Frontal cortex (tissue), 4 donors: ENCODE results near the gene TRMT10C. TPM values are rescaled to one million over a fixed set of nuclear protein-coding genes. Genes with fewer than 3 reads are reported as not detected.
"Not testable (repeated sequence)": the region's sequence is repeated elsewhere in the genome, so short reads cannot be mapped to it uniquely, and the experiment has no call there.

ENCODE experiments used
- DNase-seq, 2 donors: peaks; one replicate each; pipeline ENCODE4 v3.0.0; 2012; ENCODE audit warnings: low spot score in 2 of 2
- FAIRE-seq: peaks from 2 replicates; lab custom pipeline; 2012; peaks lifted over from hg19 to GRCh38; lab: Jason Lieb, UNC
- total RNA-seq: library from RNA; depleted of rRNA; stranded (reverse); fragments of >200 nt; gene quantifications from one replicate; pipeline ENCODE4 v1.2.3, GENCODE V29; 2014
- donor health status: control.
- donor health status: control.
- donor health status: control.

Gene TRMT10C
- total RNA-seq: 54.2 TPM

DNA sequence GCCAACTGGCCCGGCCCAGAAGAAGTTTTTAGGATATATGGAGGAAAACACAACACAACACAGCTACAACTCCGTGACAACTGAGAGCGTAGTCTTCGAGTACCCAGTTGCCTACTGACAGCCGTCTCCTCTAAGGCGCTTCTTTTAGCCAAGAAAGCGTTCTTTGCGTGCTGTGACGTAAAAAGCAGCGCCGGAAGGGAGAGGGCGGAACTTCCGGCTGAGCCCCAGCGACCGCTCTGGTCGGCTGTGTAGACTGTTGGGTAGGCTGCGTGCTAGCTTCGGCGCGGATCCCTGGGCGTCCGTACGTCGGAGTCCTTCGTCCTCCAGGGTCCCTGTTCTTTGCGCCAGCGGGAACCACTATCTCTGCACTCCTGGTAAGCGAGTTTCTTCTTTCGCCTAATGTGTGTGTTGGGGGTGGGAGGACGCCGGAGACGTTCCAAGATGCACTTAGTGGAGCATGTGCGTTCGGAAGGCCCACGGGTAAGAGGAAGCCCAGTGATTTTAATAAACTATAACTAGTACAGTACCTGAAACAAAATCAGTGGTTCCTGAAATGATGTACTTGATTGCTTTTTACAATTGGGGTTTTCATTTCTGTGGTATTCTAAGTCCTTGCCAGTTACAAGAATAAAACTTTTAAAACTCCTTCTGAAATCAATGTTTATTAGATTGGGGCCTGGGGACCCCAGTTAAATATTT, at the start of gene TRMT10C:
Gene TRMT10C (plus strand): TSS at position 239 of the 699 bp plus-strand sequence. CDS start 2,914 bp downstream, outside the sequence.
- no peak for FAIRE-seq
- DNase-seq: peak; percentile 79 to 89

DNA sequence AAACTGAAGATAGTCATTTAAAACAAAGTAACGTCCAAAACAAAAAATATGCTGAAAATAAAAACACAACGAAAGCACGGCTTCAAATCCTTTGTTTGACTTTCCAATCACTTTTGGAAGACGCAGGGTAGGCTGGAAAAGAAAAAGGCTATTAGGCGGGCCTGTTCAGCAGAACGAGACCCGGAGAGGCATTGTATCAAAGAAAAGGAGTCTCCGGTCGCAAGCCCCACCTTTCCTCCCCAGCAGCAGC, 49.3 kb upstream of the TRMT10C start:
- DNase-seq: no peak
- no peak for FAIRE-seq

DNA sequence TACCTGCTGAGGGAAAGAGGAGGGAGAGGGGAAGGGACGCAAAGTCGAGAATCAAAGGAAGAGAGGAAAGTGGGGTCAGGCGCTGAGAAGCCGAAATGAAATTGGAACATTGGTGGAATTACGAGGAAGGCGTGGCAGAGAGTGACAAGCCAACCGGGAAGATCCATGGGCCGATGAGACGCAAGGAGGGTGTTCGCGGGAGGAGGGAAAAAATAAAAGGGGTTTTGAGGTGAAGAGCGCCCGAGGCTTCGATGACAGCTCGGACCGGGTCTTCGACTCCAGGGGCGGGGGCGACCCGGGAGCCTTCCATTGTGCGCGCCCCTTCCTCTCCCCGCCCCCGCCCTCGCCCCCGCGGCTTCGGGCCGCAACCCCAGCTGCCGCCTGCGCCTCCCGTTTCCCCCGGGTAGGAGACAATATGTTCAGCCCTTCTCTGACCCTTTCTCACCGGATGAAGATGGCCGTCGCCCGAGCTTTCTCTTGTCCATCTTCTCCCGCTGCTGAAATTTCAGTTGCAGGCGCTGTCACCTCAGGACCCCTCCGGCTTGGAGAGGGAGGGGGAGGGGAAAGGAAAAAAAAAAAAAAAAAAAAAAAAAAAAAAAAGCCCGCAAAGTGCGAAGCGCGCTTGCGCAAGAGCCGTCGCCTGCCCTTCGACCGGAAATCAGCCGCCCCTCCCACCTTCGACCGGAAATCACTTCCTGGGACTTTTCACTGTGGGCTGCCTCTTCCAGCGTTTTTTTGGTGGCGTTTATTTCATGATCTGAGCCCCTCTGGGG, 48.8 kb upstream of the TRMT10C start, which contains the start of gene SENP7:
Gene SENP7 (minus strand): TSS at position 567 of the 773 bp plus-strand sequence. CDS start 82 bp downstream, at position 485.
- DNase-seq (peak; percentile 74 to 81), FAIRE-seq (no peak)

DNA sequence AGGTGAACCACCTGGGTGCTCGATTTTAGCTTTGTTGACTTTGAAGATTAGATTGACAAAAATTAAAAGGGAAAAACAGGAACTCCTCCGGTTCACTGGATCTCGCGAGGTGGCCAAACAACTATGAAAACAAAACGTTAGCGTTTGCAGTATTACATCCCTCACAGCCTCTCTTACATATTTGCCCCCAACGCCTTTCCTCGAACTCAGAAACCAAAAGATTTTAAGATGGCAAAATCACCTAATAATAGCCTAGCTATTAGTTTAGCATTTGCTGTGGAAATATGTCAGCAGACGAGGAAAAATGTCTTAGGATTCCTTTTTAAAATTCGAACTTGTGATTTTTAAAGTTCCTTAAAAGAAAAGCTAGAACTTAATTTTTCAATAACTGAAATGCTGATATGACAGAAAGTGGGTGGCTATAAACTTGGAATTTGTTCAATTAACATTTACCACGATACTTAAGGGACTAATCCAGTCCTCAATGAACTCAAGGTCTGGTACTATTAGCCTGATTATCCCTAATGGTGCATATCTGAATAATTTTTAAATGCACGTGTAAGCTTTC, 48.2 kb upstream of the TRMT10C start:
- peak in 1 of 2 donors; percentile 10 for DNase-seq

DNA sequence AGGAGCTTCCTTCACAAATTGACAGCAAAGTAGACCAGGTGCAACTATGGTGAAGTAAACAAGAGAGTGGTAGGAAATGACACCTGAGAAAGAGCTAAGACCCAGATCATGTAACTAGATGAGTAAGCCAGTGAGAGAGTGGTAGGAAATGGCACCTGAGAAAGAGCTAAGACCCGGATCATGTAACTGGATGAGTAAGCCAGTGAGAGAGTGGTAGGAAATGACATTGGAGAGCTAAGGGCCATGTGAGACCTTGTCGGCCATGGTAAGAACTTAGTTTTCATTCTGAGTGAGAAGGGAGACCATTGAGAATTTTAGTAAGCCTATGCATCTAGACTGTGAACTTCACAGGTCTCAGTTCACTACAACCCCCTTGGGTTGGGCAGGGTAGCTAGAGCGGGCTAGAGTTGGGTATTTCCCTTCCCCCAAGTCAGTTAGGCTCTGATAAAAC, 43.2 kb upstream of the TRMT10C start:
- DNase-seq (no peak), FAIRE-seq (no peak)

More for the DNA sequence above, 48.2 kb upstream of the TRMT10C start:
- no peak for FAIRE-seq

GRCh38 chr3:101519685-101520365, 41.8 kb upstream of the TRMT10C start:
- DNase-seq (no peak), FAIRE-seq (no peak)

GRCh38 chr3:101521211-101521701, 40.4 kb upstream of the TRMT10C start:
- DNase-seq (no peak), FAIRE-seq (no peak)

- DNase-seq (no peak), FAIRE-seq (no peak)
Measured at GRCh38 chr3:101527441-101527840, 34.2 kb upstream of the TRMT10C start.

- DNase-seq (no peak), FAIRE-seq (no peak)
Measured at GRCh38 chr3:101527906-101528305, 33.8 kb upstream of the TRMT10C start.

GRCh38 chr3:101529816-101530685, 31.6 kb upstream of the TRMT10C start:
- FAIRE-seq: no peak
- DNase-seq: no peak

DNA sequence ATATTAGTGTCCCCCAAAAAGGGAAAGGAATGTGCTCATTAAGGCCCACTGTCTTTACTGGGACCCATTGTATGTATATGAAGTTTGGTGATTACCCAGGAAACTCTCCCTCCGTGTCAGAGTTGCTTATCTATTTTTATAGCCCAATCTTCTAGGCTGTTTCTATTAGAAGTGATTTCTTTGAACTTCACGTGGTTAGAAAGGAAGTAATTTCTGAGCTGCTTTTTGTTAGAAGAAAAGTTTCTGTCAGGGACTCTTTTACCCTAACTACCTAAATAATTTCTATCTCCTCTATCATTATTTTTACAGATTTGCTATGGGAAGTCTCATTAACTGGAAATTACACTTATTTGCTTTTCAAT, 31.0 kb upstream of the TRMT10C start:
- no peak for FAIRE-seq
- no peak for DNase-seq

DNA sequence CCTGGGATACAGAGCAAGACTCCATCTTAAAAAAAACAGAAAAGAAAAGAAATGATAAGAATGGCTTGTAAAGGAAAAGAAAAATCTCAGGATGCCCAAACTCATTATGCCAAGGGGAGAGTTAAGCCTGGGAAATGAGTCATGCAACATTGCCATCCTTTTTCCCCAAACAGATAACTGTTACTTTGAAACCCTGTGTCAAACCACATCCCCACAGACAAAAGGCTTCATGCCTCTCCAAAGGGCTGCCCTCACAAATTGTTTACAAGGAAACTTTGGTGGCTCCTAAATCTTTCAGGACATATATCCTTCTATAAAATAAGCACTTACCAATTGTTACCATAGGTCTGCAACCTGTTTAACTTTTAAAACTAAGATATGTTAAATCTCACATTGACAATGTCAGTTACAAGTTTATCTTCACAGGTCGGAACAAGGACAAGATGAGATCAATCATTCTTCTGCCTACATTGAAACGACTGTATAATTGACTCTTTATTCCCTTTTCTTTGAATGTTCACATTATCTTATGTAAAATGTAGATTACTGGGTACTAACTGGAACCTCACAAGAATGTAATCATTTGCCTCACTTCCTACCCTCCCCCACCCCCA, 30.1 kb upstream of the TRMT10C start:
- FAIRE-seq: no peak

GRCh38 chr3:101532783-101533602, 28.7 kb upstream of the TRMT10C start:
- DNase-seq (no peak), FAIRE-seq (no peak)

More for the DNA sequence above, 30.1 kb upstream of the TRMT10C start:
- DNase-seq: no peak

- DNase-seq (no peak), FAIRE-seq (no peak)
Measured at GRCh38 chr3:101533603-101533968, 28.1 kb upstream of the TRMT10C start.

DNA sequence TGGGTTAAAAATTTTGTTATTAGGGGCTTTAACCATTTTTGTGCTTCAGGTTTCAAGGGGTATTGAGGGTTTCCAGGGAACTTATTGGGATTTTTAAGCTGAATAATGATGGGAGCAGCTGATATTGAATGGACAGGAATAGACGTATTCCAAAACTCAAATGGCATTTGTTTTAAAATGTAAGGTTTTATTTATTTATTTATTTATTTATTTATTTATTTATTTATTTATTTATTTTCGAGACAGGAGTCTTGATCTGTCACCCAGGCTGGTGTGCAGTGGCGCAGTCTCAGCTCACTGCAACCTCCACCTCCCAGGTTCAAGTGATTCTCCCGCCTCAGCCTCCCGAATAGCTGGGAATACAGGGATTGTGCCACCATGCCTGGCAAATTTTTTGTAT, 26.4 kb upstream of the TRMT10C start:
- no peak for DNase-seq
- FAIRE-seq: no peak

GRCh38 chr3:101536266-101536665, 25.4 kb upstream of the TRMT10C start:
- FAIRE-seq (no peak), DNase-seq (no peak)

- DNase-seq, FAIRE-seq: not testable (repeated sequence)
Measured at GRCh38 chr3:101536955-101537354, 24.7 kb upstream of the TRMT10C start.

DNA sequence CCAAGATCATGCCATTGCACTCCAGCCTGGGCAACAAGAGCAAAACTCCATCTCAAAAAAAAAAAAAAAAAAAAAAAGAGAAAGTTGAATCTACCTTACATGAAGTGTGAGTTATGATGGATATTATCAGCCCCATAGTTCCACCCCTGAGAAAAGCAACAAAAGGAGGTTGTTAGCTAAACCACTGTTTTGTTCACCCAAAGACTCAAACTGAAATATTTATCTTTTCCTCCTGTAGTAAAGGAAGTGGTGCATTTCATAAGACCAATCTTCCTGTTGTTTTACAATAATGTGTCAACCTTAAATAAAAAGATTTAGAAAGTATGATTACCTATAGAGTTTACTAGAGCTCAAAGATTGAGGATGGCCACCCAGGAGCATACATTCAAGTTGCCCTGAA, 18.7 kb upstream of the TRMT10C start:
- FAIRE-seq (no peak), DNase-seq (no peak)
